ENCODE measurements around the gene PRM1. TPM values are rescaled to one million over a fixed set of nuclear protein-coding genes. Genes with fewer than 3 reads are reported as not detected.

Gene PRM1
- total and polyA plus RNA-seq, 8 donors, result not detected

DNA sequence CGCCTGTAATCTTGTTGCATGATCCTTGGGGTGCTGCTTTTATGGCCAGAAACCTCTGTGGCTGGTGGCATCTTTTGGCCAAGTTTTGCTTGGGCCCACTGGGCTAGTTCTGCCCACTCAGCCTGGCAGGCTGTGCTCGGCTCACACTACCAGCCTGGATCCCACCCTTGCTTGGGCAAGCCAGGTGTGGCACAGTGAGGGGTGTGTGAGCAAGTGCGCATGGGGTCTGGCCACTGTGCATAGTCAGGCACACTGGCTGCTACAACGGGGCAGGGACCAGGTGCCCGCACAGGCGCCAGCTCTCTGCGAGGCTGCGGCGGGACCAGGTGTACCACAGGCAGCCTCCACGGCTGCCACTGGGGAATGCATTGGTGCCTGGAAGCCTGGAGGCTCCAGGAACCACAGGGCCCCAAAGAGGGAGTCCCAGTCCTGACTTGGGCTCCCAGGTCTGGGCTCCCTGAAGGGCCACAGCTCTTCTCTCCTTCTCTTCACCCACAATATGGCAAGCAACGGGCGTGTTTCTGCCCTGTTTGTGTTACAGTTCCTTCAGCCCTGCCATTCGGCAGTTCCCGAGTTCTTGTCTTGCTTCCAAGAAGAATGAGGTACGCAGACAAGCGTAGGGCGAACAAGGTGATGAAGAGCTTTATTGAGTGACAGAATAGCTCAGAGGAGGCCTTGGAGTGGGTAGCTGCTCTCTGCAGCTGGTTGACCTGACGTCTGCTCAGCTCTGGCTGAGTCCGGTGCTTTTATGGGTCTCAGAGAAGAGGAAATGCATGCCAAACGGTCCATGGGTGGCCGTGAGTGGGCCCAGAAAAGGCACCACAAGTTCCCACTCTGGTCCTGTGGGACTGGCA is 26.7 kb upstream of the PRM1 start:
- peak overlapping the region in 1 of 5 donors; percentile 64 for H3K27ac ChIP-seq

DNA sequence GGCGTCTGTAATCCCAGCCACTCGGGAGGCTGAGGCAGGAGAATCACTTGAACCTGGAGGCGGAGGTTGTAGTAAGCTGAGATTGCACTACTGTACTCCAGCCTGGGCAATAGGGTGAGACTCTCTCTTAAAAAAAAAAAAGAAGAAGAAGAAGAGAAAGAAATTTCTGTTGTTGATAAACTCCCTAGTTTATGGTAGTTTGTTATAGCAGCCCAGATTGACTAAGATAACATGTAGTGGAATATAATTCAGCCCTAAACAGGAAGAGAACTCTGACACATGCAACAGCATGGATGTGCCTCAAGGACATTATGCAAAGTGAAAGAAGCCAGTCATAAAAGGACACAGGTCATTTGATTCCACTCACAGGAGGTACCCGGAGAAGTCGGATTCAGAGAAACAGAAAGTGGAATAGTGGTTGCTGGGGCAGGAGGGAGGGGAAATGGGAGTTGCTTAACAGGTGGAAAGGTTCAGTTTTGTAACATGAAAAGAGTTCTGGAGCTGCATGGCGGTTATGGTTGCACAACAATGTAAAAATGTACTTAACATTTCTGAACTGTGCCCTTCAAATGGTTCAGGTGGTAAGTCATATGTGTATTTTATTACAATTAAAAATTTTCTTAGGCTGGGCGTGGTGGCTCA is 26.0 kb upstream of the PRM1 start:
- intact Hi-C loops (cut with DNase I; ENCODE audit: low total_unique reads), result no loop called here
- DNase-seq, result peak in 1 of 2 donors; percentile 51
- Histone ChIP-seq H3K27ac (peak overlapping the region in 1 of 5 donors; percentile 64), H3K4me3 (no peak overlapping the region), H3K9me3 (no peaks in the 10 kb centered on the region), H3K4me1 (peaks cover 4 to 29% (median 18%) of the 10 kb centered on the region in 4 donors), H3K36me3 (no peaks in the 10 kb centered on the region), H3K27me3 (no peaks in the 10 kb centered on the region)
- TF ChIP-seq EP300 (IDR thresholded peaks at IDR 0.05) (no peak), CTCF (IDR thresholded peaks at IDR 0.05) (no peak), POLR2A (IDR thresholded peaks at IDR 0.05) (no peak), POLR2AphosphoS5 (IDR thresholded peaks at IDR 0.05) (no peak)
- 67 to 81% (median 69%) methylated on average over 7 of the region's 7 CpGs for WGBS, 5 donors

More for the DNA sequence above, 26.7 kb upstream of the PRM1 start:
- H3K27me3 ChIP-seq, result no peaks in the 10 kb centered on the region
- H3K4me3 ChIP-seq, result no peak overlapping the region
- TF ChIP-seq POLR2A (IDR thresholded peaks at IDR 0.05) (no peak), POLR2AphosphoS5 (IDR thresholded peaks at IDR 0.05) (no peak), CTCF (IDR thresholded peaks at IDR 0.05) (no peak), EP300 (IDR thresholded peaks at IDR 0.05) (no peak)
- H3K4me1 ChIP-seq, result peaks cover 4 to 36% (median 23%) of the 10 kb centered on the region in 4 donors
- no peaks in the 10 kb centered on the region for H3K9me3 ChIP-seq
- intact Hi-C loops (cut with DNase I; ENCODE audit: low total_unique reads), result no loop called here
- no peaks in the 10 kb centered on the region for H3K36me3 ChIP-seq
- no peak for DNase-seq
- WGBS, 5 donors, result 86 to 91% (median 90%) methylated on average over 18 to 21 of the region's 21 CpGs

DNA sequence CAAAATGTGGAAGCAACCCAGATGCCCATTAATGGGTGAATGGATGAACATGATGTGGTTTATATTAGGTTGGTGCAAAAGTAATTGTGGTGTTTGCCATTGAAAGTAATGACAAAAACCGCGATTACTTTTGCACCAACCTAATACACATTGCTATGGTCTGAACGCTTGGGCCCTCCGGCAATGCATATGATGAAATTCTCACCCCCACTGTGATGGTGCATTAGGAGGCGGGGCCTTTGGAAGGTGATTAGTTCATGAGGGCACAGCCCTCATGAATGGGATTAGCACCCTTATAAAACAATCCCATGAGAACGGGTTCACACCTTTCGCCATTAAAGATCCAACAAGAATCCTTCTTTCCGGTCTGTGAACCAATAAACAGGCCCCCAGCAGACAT is 25.3 kb upstream of the PRM1 start:
- no peak for DNase-seq
- Histone ChIP-seq H3K27me3 (no peaks in the 10 kb centered on the region), H3K4me3 (no peak overlapping the region), H3K36me3 (no peaks in the 10 kb centered on the region), H3K9me3 (no peaks in the 10 kb centered on the region), H3K27ac (no peak overlapping the region), H3K4me1 (peaks cover 4 to 24% (median 15%) of the 10 kb centered on the region in 4 donors)
- TF ChIP-seq CTCF (IDR thresholded peaks at IDR 0.05) (no peak), EP300 (IDR thresholded peaks at IDR 0.05) (no peak), POLR2A (IDR thresholded peaks at IDR 0.05) (no peak), POLR2AphosphoS5 (IDR thresholded peaks at IDR 0.05) (no peak)
- WGBS, 5 donors, result 86 to 93% (median 92%) methylated on average over 8 of the region's 8 CpGs
- intact Hi-C loops (cut with DNase I; ENCODE audit: low total_unique reads), result no loop called here

DNA sequence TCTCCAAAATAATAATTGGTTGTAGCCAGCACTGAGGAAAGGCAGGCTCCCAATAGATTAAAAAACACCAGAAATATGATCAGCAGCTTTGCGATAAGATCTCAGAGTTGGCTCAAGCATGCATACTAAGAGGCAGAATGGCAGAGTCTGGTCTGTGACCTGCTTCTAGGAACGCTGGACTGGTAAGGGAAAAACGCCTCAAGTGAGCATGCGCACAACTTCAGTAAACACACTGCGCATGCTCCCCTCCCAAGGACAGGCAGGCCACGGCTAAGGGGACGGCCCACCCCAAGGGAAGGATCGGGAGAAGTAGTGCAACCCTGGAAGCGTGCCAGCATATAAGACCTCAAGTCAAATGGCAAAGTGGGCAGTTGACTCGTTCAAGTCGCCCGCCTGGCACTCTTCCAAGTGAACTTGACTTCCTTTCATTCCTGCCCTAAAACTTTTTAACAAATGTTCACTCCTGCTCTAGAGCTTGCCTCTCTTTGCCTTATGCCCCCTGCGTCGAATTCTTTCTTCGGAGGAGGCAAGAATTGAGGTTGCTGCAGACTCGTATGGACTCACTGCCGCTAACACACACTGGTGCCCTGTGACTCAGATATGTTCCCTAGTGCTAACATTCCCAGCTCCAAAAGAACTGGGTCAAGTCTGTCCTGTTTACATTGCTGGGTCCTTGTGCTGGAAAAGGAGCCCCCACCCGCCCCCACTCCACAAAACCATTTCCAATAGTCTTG is 22.4 kb upstream of the PRM1 start:
- intact Hi-C loops (cut with DNase I; ENCODE audit: low total_unique reads), result no loop called here
- peaks cover 4 to 18% (median 11%) of the 10 kb centered on the region in 4 donors for H3K4me1 ChIP-seq
- H3K27ac ChIP-seq, result peak overlapping the region; percentile 30 to 71 (median 52)
- no peaks in the 10 kb centered on the region for H3K27me3 ChIP-seq
- H3K4me3 ChIP-seq, result peak overlapping the region in 1 of 4 donors; percentile 12
- no peaks in the 10 kb centered on the region for H3K36me3 ChIP-seq
- H3K9me3 ChIP-seq, result no peaks in the 10 kb centered on the region
- TF ChIP-seq EP300 (IDR thresholded peaks at IDR 0.05) (no peak), POLR2AphosphoS5 (IDR thresholded peaks at IDR 0.05) (peak in 1 of 3 donors; percentile 56)
- WGBS, 5 donors, result 30 to 49% (median 40%) methylated on average over 18 of the region's 18 CpGs
- DNase-seq, result peak; percentile 67 to 85
